AG04450 (cell line): ENCODE data around the gene ZCCHC18. TPM values are rescaled to one million over a fixed set of nuclear protein-coding genes. Genes with fewer than 3 reads are reported as not detected.
A peak's percentile ranks its signal among the peaks of the same experiment; 100 is the strongest.

Experiments
- CTCF ChIA-PET: fragments of 300-600, 350-600 bp; formaldehyde crosslinking; extraction: SDS; loops from one replicate; lab custom pipeline; 2022; ENCODE audit warnings: antibody characterized with exemption, inconsistent platforms; lab: Charles Lee
- POLR2A ChIA-PET: fragments of 350-600 bp; formaldehyde crosslinking; extraction: SDS; loops from one replicate; lab custom pipeline; 2021; ENCODE audit warnings: antibody characterized with exemption, inconsistent platforms; lab: Yijun Ruan, JAX
- DNase-seq: peaks from one replicate; pipeline ENCODE4 v3.0.0-alpha.2; 2011; ENCODE audit warnings: low read depth, low spot score
- H3K27ac ChIP-seq: one replicate; pipeline ENCODE4 v1.5.1; 2012; ENCODE audit warnings: low read depth, low read length, control low read depth
- H3K27me3 ChIP-seq: one replicate; pipeline ENCODE4 v1.6.0; 2012; ENCODE audit warnings: low read length; ENCODE audit not compliant: control insufficient read depth, insufficient read depth
- H3K4me3 ChIP-seq: 2 replicates; pipeline ENCODE4 v1.5.1; 2011; ENCODE audit warnings: mild to moderate bottlenecking, low read depth, low read length, control low read depth
- H3K9me3 ChIP-seq: 2 replicates; pipeline ENCODE4 v1.5.1; 2012; ENCODE audit warnings: low read length; ENCODE audit not compliant: control insufficient read depth, insufficient read depth
- polyA plus RNA-seq: library from polyadenylated mRNA; depleted of rRNA; stranded (reverse); fragments of >200 nt; gene quantifications from 2 replicates; pipeline ENCODE4 v1.2.3, GENCODE V29; 2011; rRNA removed
- TF ChIP-seq, protein P1 (sequence below): IDR thresholded peaks from 2 replicates; pipeline ENCODE4 v1.5.1; 2011; ENCODE audit warnings: low read depth, low read length, control low read depth, inconsistent platforms

Gene ZCCHC18
- polyA plus RNA-seq, 1 experiment = 2.1 TPM

DNA sequence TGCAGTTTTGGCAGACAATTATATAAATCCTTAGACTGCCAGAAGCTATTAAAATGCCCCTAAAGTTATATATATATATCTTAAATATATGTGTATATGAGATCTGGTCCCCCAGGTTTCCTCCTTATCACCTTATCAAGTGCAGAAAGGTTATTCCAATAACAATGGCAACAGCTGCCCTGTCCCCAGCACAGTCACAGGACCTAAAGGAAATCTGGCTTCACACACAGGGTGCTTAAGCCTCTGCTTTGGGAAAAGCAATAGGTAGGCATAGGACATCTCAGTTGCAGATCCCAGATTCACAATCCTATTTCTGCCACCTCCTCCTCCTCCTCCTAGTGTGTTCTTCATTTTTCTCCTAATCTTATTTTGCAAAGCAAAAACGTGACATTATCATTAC, 38.7 kb downstream of the ZCCHC18 start:
- Histone ChIP-seq H3K4me3 (no peak overlapping the region), H3K27me3 (no peaks in the 10 kb centered on the region), H3K27ac (no peak overlapping the region), H3K9me3 (no peaks in the 10 kb centered on the region)
- TF ChIP-seq, protein P1, sequence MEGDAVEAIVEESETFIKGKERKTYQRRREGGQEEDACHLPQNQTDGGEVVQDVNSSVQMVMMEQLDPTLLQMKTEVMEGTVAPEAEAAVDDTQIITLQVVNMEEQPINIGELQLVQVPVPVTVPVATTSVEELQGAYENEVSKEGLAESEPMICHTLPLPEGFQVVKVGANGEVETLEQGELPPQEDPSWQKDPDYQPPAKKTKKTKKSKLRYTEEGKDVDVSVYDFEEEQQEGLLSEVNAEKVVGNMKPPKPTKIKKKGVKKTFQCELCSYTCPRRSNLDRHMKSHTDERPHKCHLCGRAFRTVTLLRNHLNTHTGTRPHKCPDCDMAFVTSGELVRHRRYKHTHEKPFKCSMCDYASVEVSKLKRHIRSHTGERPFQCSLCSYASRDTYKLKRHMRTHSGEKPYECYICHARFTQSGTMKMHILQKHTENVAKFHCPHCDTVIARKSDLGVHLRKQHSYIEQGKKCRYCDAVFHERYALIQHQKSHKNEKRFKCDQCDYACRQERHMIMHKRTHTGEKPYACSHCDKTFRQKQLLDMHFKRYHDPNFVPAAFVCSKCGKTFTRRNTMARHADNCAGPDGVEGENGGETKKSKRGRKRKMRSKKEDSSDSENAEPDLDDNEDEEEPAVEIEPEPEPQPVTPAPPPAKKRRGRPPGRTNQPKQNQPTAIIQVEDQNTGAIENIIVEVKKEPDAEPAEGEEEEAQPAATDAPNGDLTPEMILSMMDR = no peak
- no peak for DNase-seq
- ChIA-PET POLR2A (no interaction called here), CTCF (interaction anchor here (0.8 kb wide), 1 partner anchor 45 kb away, joined by 7 read pairs; no protein-coding TSS in a partner anchor)

DNA sequence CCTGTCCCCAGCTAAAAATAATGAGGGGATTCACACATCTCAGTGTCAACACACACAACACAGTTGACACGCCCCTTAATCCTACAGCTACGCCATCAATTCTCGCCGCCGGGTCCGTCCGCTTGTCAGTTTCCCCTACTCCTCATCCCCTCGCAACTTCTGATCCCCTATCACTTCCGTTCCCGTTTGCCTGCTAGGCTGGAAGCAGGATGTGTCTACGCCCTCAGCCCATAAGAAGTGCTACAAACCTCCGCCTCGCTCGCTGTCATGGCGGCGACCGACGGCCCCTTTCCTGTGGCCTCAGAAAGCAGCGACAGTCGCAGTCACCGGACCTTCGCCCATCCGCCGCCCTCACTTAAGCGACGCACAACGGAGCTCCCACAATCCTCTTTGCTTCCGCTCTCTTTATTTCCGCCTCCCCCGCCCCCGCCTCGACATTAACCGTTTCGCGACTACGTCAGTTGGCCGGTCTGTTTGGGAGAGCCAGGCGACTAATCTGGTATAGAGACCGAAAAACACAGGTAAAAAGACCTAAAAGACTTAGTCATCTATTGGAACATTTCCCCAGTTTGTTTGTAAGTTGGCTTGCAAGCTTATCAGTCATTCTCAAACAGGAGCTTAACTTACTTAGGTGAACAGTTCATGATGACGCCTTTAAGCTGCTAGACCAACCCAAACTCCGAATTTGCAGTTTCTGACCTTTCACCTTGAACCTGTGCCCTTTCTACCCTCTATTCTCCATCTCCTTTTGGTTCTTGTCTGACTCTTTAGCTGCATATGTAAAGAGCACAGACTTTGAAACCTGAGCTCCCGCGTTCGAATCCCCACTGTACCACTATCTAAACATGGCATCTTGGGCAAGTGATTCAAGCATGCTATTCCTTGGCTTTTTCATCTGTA, 44.6 kb downstream of the ZCCHC18 start, which contains the start of gene SLC25A53:
Gene SLC25A53 (minus strand): TSS at position 380 of the 900 bp plus-strand sequence. CDS start 51,752 bp downstream, outside the sequence.
- POLR2A ChIA-PET = interaction anchor here (0.7 to 1.6 kb wide), 7 partner anchors 9 to 571 kb away, joined by 3 to 22 read pairs (median 4); partner anchors contain the start of genes FAM199X and TCEAL4
- TF ChIP-seq, protein P1 = no peak
- H3K27ac ChIP-seq = peak within 1 kb of the TSS; percentile 80
- CTCF ChIA-PET = interaction anchor here (0.7 to 1.7 kb wide), 5 partner anchors 9 to 154 kb away, joined by 3 to 8 read pairs (median 3); partner anchors contain the start of gene FAM199X
- H3K9me3 ChIP-seq = no peaks in the 10 kb centered on the region
- peak; percentile 20 for DNase-seq
- H3K27me3 ChIP-seq = no peaks in the 10 kb centered on the region
- H3K4me3 ChIP-seq = peak within 1 kb of the TSS; percentile 64

Other genes starting within 250 kb of the ZCCHC18 start
- gene TMSB15B, start 149.9 kb upstream of the ZCCHC18 start, polyA plus RNA-seq = 14.0 and 19.0 TPM in 2 replicates
- not detected in 2 replicates for gene H2BW1, start 98.8 kb upstream of the ZCCHC18 start, polyA plus RNA-seq
- not detected in 2 replicates for gene H2BW2, start 72.6 kb upstream of the ZCCHC18 start, polyA plus RNA-seq
- 4.4 and 7.1 TPM in 2 replicates for gene TMSB15C, start 36.3 kb upstream of the ZCCHC18 start, polyA plus RNA-seq
- gene SLC25A53, start 44.5 kb downstream of the ZCCHC18 start, polyA plus RNA-seq = 5.5 and 5.6 TPM in 2 replicates
- gene FAM199X, start 53.9 kb downstream of the ZCCHC18 start, polyA plus RNA-seq = 6.0 and 7.1 TPM in 2 replicates
- not detected in 2 replicates for gene ESX1, start 142.4 kb downstream of the ZCCHC18 start, polyA plus RNA-seq